Uterus (tissue), 4 donors: ENCODE results near the gene PRXL2C. TPM values are rescaled to one million over a fixed set of nuclear protein-coding genes. Genes with fewer than 3 reads are reported as not detected.
"Not testable (repeated sequence)": the region's sequence is repeated elsewhere in the genome, so short reads cannot be mapped to it uniquely, and the experiment has no call there.

Experiments used
- DNase-seq, 2 donors: peaks; one replicate each; pipeline ENCODE4 v3.0.0-alpha.2; 2019 to 2020
- H3K27ac ChIP-seq, 2 donors: fragments of 200-600 bp; sonication (generic); 1 replicate in 1 of 2; 2 replicates in 1 of 2; pipeline ENCODE4 v1.5.1; 2016 to 2018
- H3K27me3 ChIP-seq, 2 donors: fragments of 200-600 bp; sonication (generic); one replicate each; pipeline ENCODE4 v1.5.1; 2018 to 2019; ENCODE audit warnings: control low read depth in 1 of 2
- H3K36me3 ChIP-seq, 2 donors: fragments of 200-600 bp; sonication (generic); one replicate each; pipeline ENCODE4 v1.5.1; 2019; ENCODE audit warnings: control low read depth in 1 of 2
- H3K4me1 ChIP-seq, 2 donors: fragments of 200-600 bp; sonication (generic); one replicate each; pipeline ENCODE4 v1.5.1; 2018 to 2019; ENCODE audit warnings: control low read depth in 1 of 2
- H3K4me3 ChIP-seq, 2 donors: fragments of 200-600 bp; sonication (generic); 1 replicate in 1 of 2; 2 replicates in 1 of 2; pipeline ENCODE4 v1.5.1; 2018 to 2019; ENCODE audit warnings: mild to moderate bottlenecking in 1 of 2
- H3K9me3 ChIP-seq, 2 donors: fragments of 200-600 bp; sonication (generic); one replicate each; pipeline ENCODE4 v1.5.1; 2019; ENCODE audit warnings: control low read depth in 1 of 2
- POLR2A ChIP-seq, 2 donors: fragments of 450-650 bp; IDR thresholded peaks; one replicate each; pipeline ENCODE4 v1.6.1; 2016; ENCODE audit warnings: antibody characterized with exemption in 2 of 2, mild to moderate bottlenecking in 1 of 2, moderate library complexity in 1 of 2
- intact Hi-C: fragments of 100-400 bp; cut with DNase I; formaldehyde crosslinking; loops from one replicate; pipeline ENCODE4 v1.15.1; 2023; ENCODE audit warnings: low total_unique reads
- total RNA-seq, 4 donors: library from RNA; depleted of rRNA in 3 of 4; stranded (reverse); fragments of >200 nt in 3 of 4; gene quantifications; one replicate each; pipeline versions ENCODE4 v1.1.0 to v1.2.4, GENCODE V29; 2014 to 2023
- TF ChIP-seq, protein P1 (sequence below), 4 experiments: fragments of 200-600 bp in 2 of 4; fragments of 450-650 bp in 2 of 4; sonication (generic) in 2 of 4; IDR thresholded peaks; one replicate each; pipeline ENCODE4 v1.5.1; 2016 to 2019; ENCODE audit warnings: antibody characterized with exemption in 4 of 4, mild to moderate bottlenecking in 2 of 4, moderate library complexity in 1 of 4
- donor health status: DM: yes; HTN: yes; CAD: no.

PRXL2C gene
- total RNA-seq = 10 to 100 TPM in 3 of 4 donors, 1 to 10 TPM in 1; 8.5 to 24.7 (median 19.8) TPM

- Histone ChIP-seq H3K27ac (peak within 1 kb of the TSS; percentile 96 to 97), H3K9me3 (no peaks in the 10 kb centered on the region), H3K4me1 (no peaks in the 10 kb centered on the region), H3K36me3 (no peaks in the 10 kb centered on the region), H3K4me3 (peak within 1 kb of the TSS; percentile 62 to 73), H3K27me3 (no peaks in the 10 kb centered on the region)
- peak; percentile 85 to 87 for DNase-seq
- TF ChIP-seq, protein P1, sequence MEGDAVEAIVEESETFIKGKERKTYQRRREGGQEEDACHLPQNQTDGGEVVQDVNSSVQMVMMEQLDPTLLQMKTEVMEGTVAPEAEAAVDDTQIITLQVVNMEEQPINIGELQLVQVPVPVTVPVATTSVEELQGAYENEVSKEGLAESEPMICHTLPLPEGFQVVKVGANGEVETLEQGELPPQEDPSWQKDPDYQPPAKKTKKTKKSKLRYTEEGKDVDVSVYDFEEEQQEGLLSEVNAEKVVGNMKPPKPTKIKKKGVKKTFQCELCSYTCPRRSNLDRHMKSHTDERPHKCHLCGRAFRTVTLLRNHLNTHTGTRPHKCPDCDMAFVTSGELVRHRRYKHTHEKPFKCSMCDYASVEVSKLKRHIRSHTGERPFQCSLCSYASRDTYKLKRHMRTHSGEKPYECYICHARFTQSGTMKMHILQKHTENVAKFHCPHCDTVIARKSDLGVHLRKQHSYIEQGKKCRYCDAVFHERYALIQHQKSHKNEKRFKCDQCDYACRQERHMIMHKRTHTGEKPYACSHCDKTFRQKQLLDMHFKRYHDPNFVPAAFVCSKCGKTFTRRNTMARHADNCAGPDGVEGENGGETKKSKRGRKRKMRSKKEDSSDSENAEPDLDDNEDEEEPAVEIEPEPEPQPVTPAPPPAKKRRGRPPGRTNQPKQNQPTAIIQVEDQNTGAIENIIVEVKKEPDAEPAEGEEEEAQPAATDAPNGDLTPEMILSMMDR (IDR thresholded peaks at IDR 0.05) = no peak
- peak in 1 of 2 donors; percentile 42 for TF ChIP-seq POLR2A (IDR thresholded peaks at IDR 0.05)
- intact Hi-C loops = no loop called here
These were observed at the start of gene PRXL2C for GRCh38 chr9:96655198-96655851. TSS of gene PRXL2C (minus strand) at chr9:96655317. CDS start at chr9:96655281, 36 bp downstream.

DNA sequence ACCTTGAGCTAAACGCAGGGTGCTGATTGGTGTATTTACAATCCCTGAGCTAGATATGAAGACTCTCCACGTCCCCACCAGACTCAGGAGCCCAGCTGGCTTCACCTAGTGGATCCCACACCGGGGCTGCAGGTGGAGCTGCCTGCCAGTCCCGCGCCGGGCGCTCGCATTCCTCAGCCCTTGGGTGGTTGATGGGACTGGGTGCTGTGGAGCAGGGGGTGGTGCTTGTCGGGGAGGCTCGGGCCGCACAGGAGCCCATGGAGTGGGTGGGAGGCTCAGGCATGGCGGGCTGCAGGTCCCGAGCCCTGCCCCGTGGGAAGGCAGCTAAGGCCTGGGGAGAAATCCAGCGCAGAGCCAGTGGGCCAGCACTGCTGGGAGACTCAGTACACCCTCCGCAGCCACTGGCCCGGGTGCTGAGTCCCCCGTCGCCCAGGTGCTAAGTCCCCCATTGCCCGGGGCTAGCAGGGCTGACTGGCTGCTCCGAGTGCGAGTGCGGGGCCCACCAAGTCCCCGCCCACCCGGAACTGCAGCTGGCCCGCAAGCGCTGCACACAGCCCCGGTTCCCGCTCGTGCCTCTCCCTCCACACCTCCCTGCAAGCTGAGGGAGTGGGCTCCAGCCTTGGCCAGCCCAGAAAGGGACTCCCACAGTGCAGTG is 45.7 kb upstream of the PRXL2C start:
- H3K4me3 ChIP-seq, DNase-seq, intact Hi-C loops, H3K9me3 ChIP-seq, H3K4me1 ChIP-seq, H3K27me3 ChIP-seq, H3K36me3 ChIP-seq, H3K27ac ChIP-seq: not testable (repeated sequence)

- intact Hi-C loops = no loop called here
- Histone ChIP-seq H3K27me3 (no peaks in the 10 kb centered on the region), H3K4me3 (no peak overlapping the region), H3K9me3 (peaks cover 0 to 21% of the 10 kb centered on the region in 2 donors), H3K4me1 (no peaks in the 10 kb centered on the region), H3K27ac (no peak overlapping the region), H3K36me3 (no peaks in the 10 kb centered on the region)
- TF ChIP-seq POLR2A (IDR thresholded peaks at IDR 0.05) = no peak
- TF ChIP-seq, protein P1 (IDR thresholded peaks at IDR 0.05) = no peak
- DNase-seq = no peak
These were observed 36.2 kb upstream of the PRXL2C start for GRCh38 chr9:96691326-96691725.

DNA sequence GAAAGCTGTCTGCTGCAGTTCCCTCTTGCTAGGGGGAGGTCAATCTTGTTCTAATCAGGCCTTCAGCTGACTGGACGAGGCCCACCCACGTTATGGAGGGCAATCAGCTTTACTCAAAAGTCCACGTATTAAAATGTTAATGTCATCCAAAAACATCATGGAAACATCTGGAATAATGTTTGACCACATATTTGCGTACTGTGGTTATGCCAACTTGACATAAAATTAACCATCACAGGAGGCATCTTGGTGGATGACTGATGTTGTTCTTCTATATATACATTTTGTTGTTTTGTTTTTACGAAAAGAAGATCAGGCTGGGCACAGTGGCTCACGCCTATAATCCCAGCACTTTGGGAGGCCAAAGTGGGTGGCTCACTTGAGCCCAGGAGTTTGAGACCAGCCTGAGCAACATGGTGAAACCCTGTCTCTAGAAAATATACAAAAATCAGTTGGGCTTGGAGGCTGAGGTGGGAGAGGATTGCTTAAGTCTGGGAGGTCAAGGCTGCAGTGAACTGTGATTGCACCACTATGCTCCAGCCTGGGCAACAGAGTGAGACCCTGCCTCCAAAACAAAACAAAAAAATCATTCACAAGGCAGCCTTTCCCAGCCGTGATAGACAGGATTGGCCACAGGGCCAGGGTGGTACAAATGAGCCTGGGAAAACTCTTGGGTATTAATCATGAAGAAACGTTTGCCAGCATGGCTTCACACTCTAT is 33.8 kb upstream of the PRXL2C start:
- intact Hi-C loops = no loop called here
- no peak for DNase-seq
- H3K27ac ChIP-seq = no peak overlapping the region

DNA sequence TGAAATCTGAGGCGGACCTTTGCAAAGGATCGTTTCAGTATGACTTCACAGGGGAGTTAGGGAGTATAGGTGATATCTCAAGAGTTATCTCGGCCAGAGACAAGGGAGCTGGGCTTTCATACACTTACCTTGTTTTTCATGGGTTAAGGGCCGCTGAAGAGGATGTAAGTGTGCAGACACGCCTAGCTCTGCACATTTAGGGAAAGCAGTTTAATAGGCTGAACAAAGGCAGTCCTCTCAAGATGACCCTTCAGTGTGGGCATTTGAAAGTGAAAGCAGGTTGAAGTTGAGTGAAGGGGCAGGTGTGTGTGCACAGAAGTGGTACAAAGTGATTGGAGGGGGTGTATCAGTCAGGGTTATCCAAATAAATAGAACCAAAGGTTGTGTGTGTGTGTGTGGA is 33.1 kb upstream of the PRXL2C start:
- TF ChIP-seq POLR2A (IDR thresholded peaks at IDR 0.05) = no peak
- TF ChIP-seq, protein P1 (IDR thresholded peaks at IDR 0.05) = no peak
- no peak for DNase-seq
- intact Hi-C loops = no loop called here
- H3K9me3 ChIP-seq = peaks cover 0 to 9% of the 10 kb centered on the region in 2 donors
- H3K4me3 ChIP-seq = no peak overlapping the region
- no peak overlapping the region for H3K27ac ChIP-seq
- H3K27me3 ChIP-seq = no peaks in the 10 kb centered on the region
- H3K4me1 ChIP-seq = no peaks in the 10 kb centered on the region
- no peaks in the 10 kb centered on the region for H3K36me3 ChIP-seq

More for the DNA sequence above, 33.8 kb upstream of the PRXL2C start:
- Histone ChIP-seq H3K4me3 (no peak overlapping the region), H3K27me3 (no peaks in the 10 kb centered on the region), H3K9me3 (peaks cover 0 to 14% of the 10 kb centered on the region in 2 donors), H3K36me3 (no peaks in the 10 kb centered on the region), H3K4me1 (no peaks in the 10 kb centered on the region)
- TF ChIP-seq, protein P1 (IDR thresholded peaks at IDR 0.05) = no peak
- TF ChIP-seq POLR2A (IDR thresholded peaks at IDR 0.05) = no peak
